GM21447 (cell line): ENCODE results near the gene SASS6.

Source experiments
- ATAC-seq: cut with Tn5 transposase; IDR thresholded peaks from one replicate; pipeline ENCODE4 v1.9.1; 2021; ENCODE audit not compliant: unreplicated experiment

Gene SASS6, protein sequence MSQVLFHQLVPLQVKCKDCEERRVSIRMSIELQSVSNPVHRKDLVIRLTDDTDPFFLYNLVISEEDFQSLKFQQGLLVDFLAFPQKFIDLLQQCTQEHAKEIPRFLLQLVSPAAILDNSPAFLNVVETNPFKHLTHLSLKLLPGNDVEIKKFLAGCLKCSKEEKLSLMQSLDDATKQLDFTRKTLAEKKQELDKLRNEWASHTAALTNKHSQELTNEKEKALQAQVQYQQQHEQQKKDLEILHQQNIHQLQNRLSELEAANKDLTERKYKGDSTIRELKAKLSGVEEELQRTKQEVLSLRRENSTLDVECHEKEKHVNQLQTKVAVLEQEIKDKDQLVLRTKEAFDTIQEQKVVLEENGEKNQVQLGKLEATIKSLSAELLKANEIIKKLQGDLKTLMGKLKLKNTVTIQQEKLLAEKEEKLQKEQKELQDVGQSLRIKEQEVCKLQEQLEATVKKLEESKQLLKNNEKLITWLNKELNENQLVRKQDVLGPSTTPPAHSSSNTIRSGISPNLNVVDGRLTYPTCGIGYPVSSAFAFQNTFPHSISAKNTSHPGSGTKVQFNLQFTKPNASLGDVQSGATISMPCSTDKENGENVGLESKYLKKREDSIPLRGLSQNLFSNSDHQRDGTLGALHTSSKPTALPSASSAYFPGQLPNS

GRCh38 chr1:100132566-100133477 is at the start of gene SASS6, which contains the start of gene TRMT13:
SASS6 (minus strand) TSS chr1:100132930; CDS start chr1:100132814, 116 bp downstream.
TRMT13 (plus strand) TSS chr1:100133163; CDS start chr1:100133169, 6 bp downstream.
- ATAC-seq = peak; percentile 90

- ATAC-seq = no peak
Observed at GRCh38 chr1:100178091-100178490, 45.4 kb upstream of the SASS6 start, which contains the start of gene LRRC39. LRRC39 (minus strand) TSS chr1:100178256; CDS start chr1:100168516, 9,740 bp downstream.

GRCh38 chr1:100177295-100178041 is 44.7 kb upstream of the SASS6 start:
- ATAC-seq = no peak

GRCh38 chr1:100168051-100168450 is 35.3 kb upstream of the SASS6 start:
- no peak for ATAC-seq

GRCh38 chr1:100164702-100165101 is 32.0 kb upstream of the SASS6 start:
- ATAC-seq = no peak

- ATAC-seq = no peak
Observed at GRCh38 chr1:100164216-100164615, 31.5 kb upstream of the SASS6 start.

- ATAC-seq = no peak
Observed at GRCh38 chr1:100162881-100163280, 30.2 kb upstream of the SASS6 start.

GRCh38 chr1:100152271-100152670 is 19.5 kb upstream of the SASS6 start:
- peak; percentile 90 for ATAC-seq

DNA sequence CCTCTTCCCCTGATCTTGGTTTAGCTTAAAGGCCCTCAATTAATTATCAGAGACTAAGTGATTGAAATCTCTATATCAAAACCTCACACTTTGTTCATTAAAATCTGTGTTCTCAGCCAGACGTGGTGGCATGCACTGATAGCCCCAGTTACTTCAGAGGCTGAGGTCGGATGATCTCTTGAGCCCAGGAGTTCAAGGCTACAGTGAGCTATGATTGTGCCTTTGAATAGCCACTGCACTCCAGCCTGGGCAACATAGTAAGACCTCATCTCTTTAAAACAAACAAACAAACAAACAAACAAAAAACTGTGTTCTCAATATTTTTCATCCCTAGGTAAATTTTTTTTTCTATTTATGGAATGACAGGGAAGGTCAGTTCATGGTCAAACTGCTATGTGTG is 18.9 kb upstream of the SASS6 start:
- no peak for ATAC-seq

DNA sequence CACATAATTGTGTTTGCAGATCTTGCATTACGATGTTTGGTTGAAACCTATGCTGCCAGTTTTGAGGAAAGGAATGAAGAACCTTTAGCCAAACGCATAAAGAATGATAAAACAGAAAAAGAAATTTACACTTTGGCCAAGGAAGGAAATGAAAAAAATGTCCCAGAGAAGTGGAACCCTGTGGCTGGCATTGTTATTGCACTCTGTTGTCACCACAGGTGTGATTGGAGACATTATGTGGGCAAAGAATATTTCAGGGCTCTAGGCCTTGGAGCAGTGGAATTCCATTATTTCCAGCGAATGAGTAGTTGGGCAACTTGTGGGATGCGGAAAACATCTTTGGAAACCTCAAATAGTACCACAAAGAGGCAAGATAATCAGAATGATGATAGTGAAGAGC is 15.1 kb upstream of the SASS6 start:
- ATAC-seq = no peak

DNA sequence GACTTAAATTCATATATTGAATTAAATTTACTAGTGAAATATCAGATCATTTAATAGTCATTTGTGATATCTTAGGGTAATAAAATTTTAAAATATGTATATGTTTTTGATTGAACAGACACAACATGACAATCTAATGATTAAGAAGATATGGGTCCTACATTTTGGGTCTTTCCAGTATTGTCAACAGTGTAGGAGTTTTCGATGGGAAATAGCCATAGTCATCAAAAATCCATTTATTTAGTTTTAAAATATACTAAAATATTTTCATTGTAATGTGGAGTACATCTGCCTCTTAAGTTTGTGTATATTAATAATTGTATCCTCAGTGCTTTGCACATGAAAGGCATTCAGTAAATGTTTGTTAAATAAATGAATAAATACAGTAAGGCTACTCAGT is 14.2 kb upstream of the SASS6 start:
- no peak for ATAC-seq

GRCh38 chr1:100145116-100145515 is 12.4 kb upstream of the SASS6 start:
- ATAC-seq = no peak

DNA sequence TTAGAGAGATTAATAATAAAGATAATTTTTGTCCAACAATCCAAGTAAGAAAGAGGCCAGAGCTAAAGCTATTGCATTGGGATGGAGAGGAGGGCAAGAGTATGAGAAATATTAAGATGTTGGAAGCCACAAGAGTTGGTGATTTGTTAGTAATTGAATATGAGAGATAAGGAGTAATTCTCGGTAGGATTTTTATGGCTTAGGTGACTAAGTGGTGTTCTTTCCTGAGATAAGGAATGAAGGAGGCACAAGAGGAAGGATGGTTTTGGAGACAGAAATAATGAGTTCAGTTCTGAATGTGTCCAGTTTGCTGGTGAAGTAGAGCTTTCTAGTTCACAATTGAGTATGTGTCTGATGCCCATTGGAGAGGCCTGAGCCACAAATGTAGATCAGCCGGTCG is 9.6 kb upstream of the SASS6 start:
- ATAC-seq = no peak

GRCh38 chr1:100141192-100141591 is 8.5 kb upstream of the SASS6 start:
- ATAC-seq = no peak

DNA sequence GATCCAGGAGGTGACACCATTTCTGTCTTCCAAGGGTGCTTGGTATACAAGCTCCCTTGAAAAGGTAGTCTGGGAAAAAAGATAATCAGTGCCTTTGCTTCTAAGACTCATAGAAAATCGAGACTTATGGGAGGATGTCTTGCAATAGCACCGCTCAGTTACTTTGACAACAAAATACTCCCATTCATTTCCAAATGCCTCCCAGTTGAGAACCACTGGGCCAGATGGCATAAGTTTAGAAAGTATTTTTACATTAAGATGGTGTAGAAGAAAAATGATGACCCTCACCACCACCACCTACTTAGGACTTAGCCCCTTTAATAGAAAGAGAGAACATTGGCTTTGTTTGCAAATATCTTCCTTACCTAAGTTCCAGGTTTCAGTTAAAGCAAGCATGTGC is 4.9 kb upstream of the SASS6 start:
- ATAC-seq = no peak

- ATAC-seq = no peak
Observed at GRCh38 chr1:100134872-100135271, 2.1 kb upstream of the SASS6 start.

DNA sequence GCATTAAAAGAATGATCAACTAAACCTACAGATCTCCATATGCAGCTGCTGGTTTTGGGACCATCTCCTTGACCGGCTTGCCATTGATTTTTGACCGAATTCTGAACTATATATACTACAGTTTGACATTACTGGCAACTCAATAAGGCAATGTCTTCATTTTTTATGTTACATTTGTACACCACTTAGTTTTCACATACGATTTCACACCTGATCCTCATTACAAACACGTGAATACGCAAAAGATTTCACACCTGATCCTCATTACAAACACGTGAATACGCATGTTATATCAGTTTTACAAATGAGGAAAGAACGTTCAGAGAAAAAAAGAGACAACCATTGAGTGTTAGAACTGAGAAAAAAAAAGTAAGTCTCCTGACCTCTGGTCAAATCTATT is 1.1 kb downstream of the SASS6 start:
- ATAC-seq = no peak

- ATAC-seq = peak; percentile 23
Observed at GRCh38 chr1:100130552-100131077, 2.1 kb downstream of the SASS6 start.

- no peak for ATAC-seq
Observed at GRCh38 chr1:100127226-100127625, 5.5 kb downstream of the SASS6 start.

DNA sequence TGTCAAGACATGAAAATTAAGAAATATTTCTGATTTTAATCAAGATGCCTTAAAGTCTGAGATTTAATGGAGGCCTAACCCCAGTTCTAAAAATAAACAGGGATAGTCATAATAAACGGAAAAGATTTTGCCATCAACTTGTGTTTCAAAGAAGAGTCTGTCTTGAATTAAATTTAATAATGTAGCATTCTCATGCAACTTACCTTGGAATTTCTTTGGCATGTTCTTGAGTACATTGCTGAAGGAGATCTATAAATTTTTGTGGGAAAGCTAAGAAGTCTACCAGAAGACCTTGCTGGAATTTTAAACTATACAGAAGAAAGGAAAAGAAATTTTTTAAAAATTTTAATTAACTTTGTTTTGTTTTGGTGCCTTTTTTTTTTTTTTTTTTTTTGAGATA is 10.6 kb downstream of the SASS6 start:
- ATAC-seq = no peak
